22Rv1 (cell line): Measurements from ENCODE around the gene CPNE2.

Experiments
- ZFX ChIP-seq: fragments of 450-650 bp; IDR thresholded peaks from 2 replicates; pipeline ENCODE4 v1.6.1; 2017; ENCODE audit warnings: antibody characterized with exemption, borderline replicate concordance
- TF ChIP-seq, protein P1 (sequence below): fragments of 450-650 bp; IDR thresholded peaks from 2 replicates; pipeline ENCODE4 v1.5.1; 2017; ENCODE audit warnings: mild to moderate bottlenecking

DNA sequence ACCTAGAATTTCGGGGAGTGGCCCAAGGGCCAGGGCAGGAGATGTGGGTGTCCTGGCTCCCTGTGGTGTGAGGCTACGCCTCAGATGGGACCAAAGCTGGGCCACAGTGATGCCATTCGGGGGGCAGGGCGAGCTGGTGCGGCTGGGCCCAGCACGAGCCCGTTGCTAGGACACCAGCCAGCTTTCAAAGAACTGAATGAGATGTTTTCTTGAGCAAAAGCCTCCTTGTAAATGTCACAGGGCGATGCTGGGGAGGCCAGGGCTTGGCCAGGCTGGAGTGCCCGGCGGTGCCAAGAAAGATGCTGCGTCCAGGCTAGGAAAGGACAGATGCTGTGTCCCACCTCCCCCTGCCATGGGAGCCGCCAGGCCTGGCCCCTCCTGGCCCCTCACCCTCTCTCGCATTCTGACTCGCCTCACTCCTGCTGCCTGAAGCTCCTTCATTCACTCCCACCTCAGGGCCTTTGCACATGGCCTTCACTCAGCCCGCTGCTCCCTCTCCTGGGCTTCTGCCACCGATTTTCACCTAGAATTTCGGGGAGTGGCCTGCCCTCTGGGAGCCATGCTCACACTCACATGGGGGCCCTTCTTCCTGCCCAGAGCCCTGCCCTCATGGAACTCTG, 39.1 kb downstream of the CPNE2 start:
- TF ChIP-seq, protein P1, sequence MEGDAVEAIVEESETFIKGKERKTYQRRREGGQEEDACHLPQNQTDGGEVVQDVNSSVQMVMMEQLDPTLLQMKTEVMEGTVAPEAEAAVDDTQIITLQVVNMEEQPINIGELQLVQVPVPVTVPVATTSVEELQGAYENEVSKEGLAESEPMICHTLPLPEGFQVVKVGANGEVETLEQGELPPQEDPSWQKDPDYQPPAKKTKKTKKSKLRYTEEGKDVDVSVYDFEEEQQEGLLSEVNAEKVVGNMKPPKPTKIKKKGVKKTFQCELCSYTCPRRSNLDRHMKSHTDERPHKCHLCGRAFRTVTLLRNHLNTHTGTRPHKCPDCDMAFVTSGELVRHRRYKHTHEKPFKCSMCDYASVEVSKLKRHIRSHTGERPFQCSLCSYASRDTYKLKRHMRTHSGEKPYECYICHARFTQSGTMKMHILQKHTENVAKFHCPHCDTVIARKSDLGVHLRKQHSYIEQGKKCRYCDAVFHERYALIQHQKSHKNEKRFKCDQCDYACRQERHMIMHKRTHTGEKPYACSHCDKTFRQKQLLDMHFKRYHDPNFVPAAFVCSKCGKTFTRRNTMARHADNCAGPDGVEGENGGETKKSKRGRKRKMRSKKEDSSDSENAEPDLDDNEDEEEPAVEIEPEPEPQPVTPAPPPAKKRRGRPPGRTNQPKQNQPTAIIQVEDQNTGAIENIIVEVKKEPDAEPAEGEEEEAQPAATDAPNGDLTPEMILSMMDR = no peak
- TF ChIP-seq ZFX = no peak
